Measurements from ENCODE around the gene FCHSD2. TPM values are rescaled to one million over a fixed set of nuclear protein-coding genes. Genes with fewer than 3 reads are reported as not detected.

Gene FCHSD2
- total RNA-seq, 1 experiment from 2014 or later: 7.1 TPM

GRCh38 chr11:72818971-72819370, 323.1 kb downstream of the FCHSD2 start:
- H3F3A ChIP-seq (ENCODE audit: low read length, unreplicated experiment): no peaks in the 10 kb centered on the region
- H3K27me3 ChIP-seq (ENCODE audit: low read length): no peaks in the 10 kb centered on the region
- H3K4me3 ChIP-seq (ENCODE audit: low read length): no peak overlapping the region
- no peak overlapping the region for H3K27ac ChIP-seq (ENCODE audit: low read length)
- ATAC-seq (no peak), DNase-seq (no peak)
- H4K20me1 ChIP-seq (ENCODE audit: low read length): no peaks in the 10 kb centered on the region
- no peaks in the 10 kb centered on the region for H3K9me3 ChIP-seq (ENCODE audit: low read length)
- H3K9me2 ChIP-seq (replicated peaks; ENCODE audit: low read length): no peaks in the 10 kb centered on the region
- no peak for TF ChIP-seq EZH2phosphoT487 (IDR thresholded peaks at IDR 0.05; ENCODE audit: borderline replicate concordance, low read length)
- no peak for TF ChIP-seq EZH2 (IDR thresholded peaks at IDR 0.05; ENCODE audit: low read length, unreplicated experiment)
- no peak for TF ChIP-seq CTCF (conservative IDR thresholded peaks at IDR 0.05; ENCODE audit: low read depth, low read length)
- no TSS peak for BruUV-seq (replicated peaks)
- POLR2A ChIA-PET (ENCODE audit: unreplicated experiment): no interaction called here
- intact Hi-C loops (cut with micrococcal nuclease): no loop called here
- no peak overlapping the region for H2AFZ ChIP-seq (ENCODE audit: low read length)
- CTCF ChIA-PET: no interaction called here
- no peaks in the 10 kb centered on the region for H3K36me3 ChIP-seq (ENCODE audit: low read depth, low read length)
- H3K79me2 ChIP-seq (ENCODE audit: low read length): no peaks in the 10 kb centered on the region
- H3K4me2 ChIP-seq (ENCODE audit: low read length): no peak overlapping the region
- H3K4me1 ChIP-seq (ENCODE audit: insufficient read depth, low read length): peaks cover 23% of the 10 kb centered on the region
- H3K9ac ChIP-seq (ENCODE audit: low read length): no peak overlapping the region

- Histone ChIP-seq H3K27me3 (ENCODE audit: low read length) (no peaks in the 10 kb centered on the region), H3F3A (ENCODE audit: low read length, unreplicated experiment) (no peaks in the 10 kb centered on the region), H3K9me2 (replicated peaks; ENCODE audit: low read length) (no peaks in the 10 kb centered on the region), H2AFZ (ENCODE audit: low read length) (no peak overlapping the region), H3K4me1 (ENCODE audit: insufficient read depth, low read length) (peaks cover 30% of the 10 kb centered on the region), H3K27ac (ENCODE audit: low read length) (no peak overlapping the region), H3K4me2 (ENCODE audit: low read length) (no peak overlapping the region), H3K79me2 (ENCODE audit: low read length) (peaks cover 9% of the 10 kb centered on the region), H3K4me3 (ENCODE audit: low read length) (no peak overlapping the region), H3K9ac (ENCODE audit: low read length) (no peak overlapping the region), H3K9me3 (ENCODE audit: low read length) (no peaks in the 10 kb centered on the region), H4K20me1 (ENCODE audit: low read length) (no peaks in the 10 kb centered on the region), H3K36me3 (ENCODE audit: low read depth, low read length) (no peaks in the 10 kb centered on the region)
- intact Hi-C loops (cut with micrococcal nuclease): no loop called here
- ChIA-PET POLR2A (ENCODE audit: unreplicated experiment) (no interaction called here), CTCF (interaction anchor here (0.5 kb wide), 1 partner anchor 115 kb away, joined by 7 read pairs; no protein-coding TSS in a partner anchor)
- no TSS peak for BruUV-seq (replicated peaks)
- DNase-seq: no peak
- TF ChIP-seq CTCF (conservative IDR thresholded peaks at IDR 0.05; ENCODE audit: low read depth, low read length) (no peak), EZH2 (IDR thresholded peaks at IDR 0.05; ENCODE audit: low read length, unreplicated experiment) (no peak), EZH2phosphoT487 (IDR thresholded peaks at IDR 0.05; ENCODE audit: borderline replicate concordance, low read length) (no peak)
- no peak for ATAC-seq
Observed at GRCh38 chr11:72817966-72818365, 324.2 kb downstream of the FCHSD2 start.

GRCh38 chr11:72816404-72816990, 325.6 kb downstream of the FCHSD2 start:
- no peak overlapping the region for H3K9ac ChIP-seq (ENCODE audit: low read length)
- no peaks in the 10 kb centered on the region for H3K9me2 ChIP-seq (replicated peaks; ENCODE audit: low read length)
- no peak overlapping the region for H3K4me3 ChIP-seq (ENCODE audit: low read length)
- no TSS peak for BruUV-seq (replicated peaks)
- no peak for DNase-seq
- no peaks in the 10 kb centered on the region for H3K27me3 ChIP-seq (ENCODE audit: low read length)
- no peak for ATAC-seq
- H3K36me3 ChIP-seq (ENCODE audit: low read depth, low read length): no peaks in the 10 kb centered on the region
- no peaks in the 10 kb centered on the region for H3K9me3 ChIP-seq (ENCODE audit: low read length)
- no peaks in the 10 kb centered on the region for H3F3A ChIP-seq (ENCODE audit: low read length, unreplicated experiment)
- H2AFZ ChIP-seq (ENCODE audit: low read length): no peak overlapping the region
- H4K20me1 ChIP-seq (ENCODE audit: low read length): 0 out of 2 replicates have a peak, but pooled peaks cover 7% of the 10 kb centered on the region
- ChIA-PET POLR2A (ENCODE audit: unreplicated experiment) (interaction anchor here (0.5 kb wide), 1 partner anchor 94 kb away, joined by 8 read pairs; no protein-coding TSS in a partner anchor), CTCF (no interaction called here)
- no peak overlapping the region for H3K27ac ChIP-seq (ENCODE audit: low read length)
- H3K79me2 ChIP-seq (ENCODE audit: low read length): peaks cover 24% of the 10 kb centered on the region
- TF ChIP-seq EZH2phosphoT487 (IDR thresholded peaks at IDR 0.05; ENCODE audit: borderline replicate concordance, low read length) (no peak), CTCF (conservative IDR thresholded peaks at IDR 0.05; ENCODE audit: low read depth, low read length) (no peak), EZH2 (IDR thresholded peaks at IDR 0.05; ENCODE audit: low read length, unreplicated experiment) (no peak)
- H3K4me2 ChIP-seq (ENCODE audit: low read length): no peak overlapping the region
- H3K4me1 ChIP-seq (ENCODE audit: insufficient read depth, low read length): peaks cover 36% of the 10 kb centered on the region
- intact Hi-C loops (cut with micrococcal nuclease): no loop called here
